Measurements from ENCODE around the gene LIMS4.
"Not testable (repeated sequence)": the region's sequence is repeated elsewhere in the genome, so short reads cannot be mapped to it uniquely, and the experiment has no call there.

Gene LIMS4

GRCh38 chr2:110472171-110473058 is at the start of gene LIMS4:
Gene LIMS4 (minus strand): TSS chr2:110472816. CDS start chr2:110472778, 38 bp downstream.
- not testable (repeated sequence) for DNase-seq

- not testable (repeated sequence) for DNase-seq
These were observed 27.2 kb upstream of the LIMS4 start for GRCh38 chr2:110499755-110500377.

- not testable (repeated sequence) for DNase-seq
These were observed 23.4 kb upstream of the LIMS4 start for GRCh38 chr2:110496027-110496426.

- DNase-seq = not testable (repeated sequence)
These were observed 21.9 kb upstream of the LIMS4 start for GRCh38 chr2:110494488-110494887.

- not testable (repeated sequence) for DNase-seq
These were observed 16.4 kb upstream of the LIMS4 start for GRCh38 chr2:110488991-110489390.

GRCh38 chr2:110482697-110483096 is 10.1 kb upstream of the LIMS4 start:
- not testable (repeated sequence) for DNase-seq

- DNase-seq = not testable (repeated sequence)
These were observed 8.6 kb upstream of the LIMS4 start for GRCh38 chr2:110481200-110481599.

GRCh38 chr2:110480084-110480483 is 7.5 kb upstream of the LIMS4 start:
- not testable (repeated sequence) for DNase-seq

- not testable (repeated sequence) for DNase-seq
These were observed 4.8 kb upstream of the LIMS4 start for GRCh38 chr2:110477370-110477769.

GRCh38 chr2:110476952-110477351 is 4.3 kb upstream of the LIMS4 start:
- DNase-seq = not testable (repeated sequence)

- not testable (repeated sequence) for DNase-seq
These were observed 3.2 kb upstream of the LIMS4 start for GRCh38 chr2:110475627-110476359.

- not testable (repeated sequence) for DNase-seq
These were observed 2.3 kb upstream of the LIMS4 start for GRCh38 chr2:110474898-110475297.

- not testable (repeated sequence) for DNase-seq
These were observed 393 bp upstream of the LIMS4 start for GRCh38 chr2:110473059-110473358.

- DNase-seq = not testable (repeated sequence)
These were observed 3.7 kb downstream of the LIMS4 start for GRCh38 chr2:110468921-110469320.

- not testable (repeated sequence) for DNase-seq
These were observed 7.3 kb downstream of the LIMS4 start for GRCh38 chr2:110465312-110465711.

GRCh38 chr2:110462458-110462857 is 10.2 kb downstream of the LIMS4 start:
- DNase-seq = not testable (repeated sequence)

GRCh38 chr2:110460318-110460717 is 12.3 kb downstream of the LIMS4 start:
- not testable (repeated sequence) for DNase-seq

GRCh38 chr2:110457214-110457590 is 15.4 kb downstream of the LIMS4 start:
- not testable (repeated sequence) for DNase-seq

GRCh38 chr2:110456291-110457213 is 16.1 kb downstream of the LIMS4 start:
- not testable (repeated sequence) for DNase-seq

- not testable (repeated sequence) for DNase-seq
These were observed 17.4 kb downstream of the LIMS4 start for GRCh38 chr2:110455080-110455670.

- DNase-seq = not testable (repeated sequence)
These were observed 21.7 kb downstream of the LIMS4 start for GRCh38 chr2:110450951-110451350.

Data from NCI-H2171 (cell line).